Jurkat, Clone E6-1 (cell line): ENCODE measurements around the gene DYNC1LI2.

Experiments
- DNase-seq: peaks from one replicate; pipeline ENCODE4 v3.0.0-alpha.2; 2011; ENCODE audit warnings: low read depth, low spot score
- H3K4me3 ChIP-seq: 2 replicates; pipeline ENCODE4 v1.5.1; 2011; ENCODE audit warnings: mild to moderate bottlenecking, low read length, control low read depth, moderate library complexity

The DYNC1LI2 gene

GRCh38 chr16:66678337-66678736, 73.1 kb downstream of the DYNC1LI2 start:
- H3K4me3 ChIP-seq, result no peak overlapping the region
- DNase-seq, result no peak

GRCh38 chr16:66677836-66678235, 73.6 kb downstream of the DYNC1LI2 start:
- H3K4me3 ChIP-seq, result no peak overlapping the region
- no peak for DNase-seq

- no peak for DNase-seq
- H3K4me3 ChIP-seq, result no peak overlapping the region
Measured at GRCh38 chr16:66677179-66677578, 74.2 kb downstream of the DYNC1LI2 start.

GRCh38 chr16:66676599-66676998, 74.8 kb downstream of the DYNC1LI2 start:
- no peak overlapping the region for H3K4me3 ChIP-seq
- DNase-seq, result no peak

GRCh38 chr16:66673691-66674090, 77.7 kb downstream of the DYNC1LI2 start:
- H3K4me3 ChIP-seq, result no peak overlapping the region
- DNase-seq, result no peak
